Testis (tissue), 2 donors: ENCODE results near the gene ZFPM1.

Experiments used
- POLR2A ChIP-seq: fragments of 450-650 bp; IDR thresholded peaks from one replicate; pipeline ENCODE4 v1.6.1; 2017; ENCODE audit warnings: antibody characterized with exemption, mild to moderate bottlenecking, moderate library complexity
- TF ChIP-seq, protein P1 (sequence below), 3 experiments: fragments of 450-650 bp in 2 of 3; fragments of 200-600 bp in 1 of 3; sonication (generic) in 1 of 3; IDR thresholded peaks; one replicate each; pipeline ENCODE4 v1.5.1; 2016 to 2019; ENCODE audit warnings: antibody characterized with exemption in 3 of 3, mild to moderate bottlenecking in 2 of 3, moderate library complexity in 1 of 3

DNA sequence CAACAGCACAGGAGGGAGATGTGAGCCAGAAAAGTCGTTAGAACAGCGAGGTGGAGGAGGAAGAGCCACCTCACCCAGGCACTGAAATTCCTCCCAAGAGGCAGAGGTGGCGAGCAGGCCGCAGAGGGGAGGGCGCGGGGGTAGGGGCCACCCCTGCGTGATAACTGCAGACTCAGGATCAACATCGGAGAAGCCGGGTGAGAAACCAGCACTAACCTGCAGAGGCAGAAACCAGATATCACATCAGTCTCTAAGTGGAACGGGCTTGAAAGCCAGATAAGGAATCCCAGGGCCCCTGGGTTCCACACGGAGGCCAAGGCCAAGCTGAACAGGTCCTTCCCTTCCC lies 77.8 kb downstream of the ZFPM1 start:
- TF ChIP-seq, protein P1, sequence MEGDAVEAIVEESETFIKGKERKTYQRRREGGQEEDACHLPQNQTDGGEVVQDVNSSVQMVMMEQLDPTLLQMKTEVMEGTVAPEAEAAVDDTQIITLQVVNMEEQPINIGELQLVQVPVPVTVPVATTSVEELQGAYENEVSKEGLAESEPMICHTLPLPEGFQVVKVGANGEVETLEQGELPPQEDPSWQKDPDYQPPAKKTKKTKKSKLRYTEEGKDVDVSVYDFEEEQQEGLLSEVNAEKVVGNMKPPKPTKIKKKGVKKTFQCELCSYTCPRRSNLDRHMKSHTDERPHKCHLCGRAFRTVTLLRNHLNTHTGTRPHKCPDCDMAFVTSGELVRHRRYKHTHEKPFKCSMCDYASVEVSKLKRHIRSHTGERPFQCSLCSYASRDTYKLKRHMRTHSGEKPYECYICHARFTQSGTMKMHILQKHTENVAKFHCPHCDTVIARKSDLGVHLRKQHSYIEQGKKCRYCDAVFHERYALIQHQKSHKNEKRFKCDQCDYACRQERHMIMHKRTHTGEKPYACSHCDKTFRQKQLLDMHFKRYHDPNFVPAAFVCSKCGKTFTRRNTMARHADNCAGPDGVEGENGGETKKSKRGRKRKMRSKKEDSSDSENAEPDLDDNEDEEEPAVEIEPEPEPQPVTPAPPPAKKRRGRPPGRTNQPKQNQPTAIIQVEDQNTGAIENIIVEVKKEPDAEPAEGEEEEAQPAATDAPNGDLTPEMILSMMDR (IDR thresholded peaks at IDR 0.05) = no peak
- no peak for TF ChIP-seq POLR2A
